Mucosa of gallbladder (tissue), 1 donor: Measurements from ENCODE around the gene ODC1. TPM values are rescaled to one million over a fixed set of nuclear protein-coding genes. Genes with fewer than 3 reads are reported as not detected.

Experiments used
- DNase-seq: peaks from one replicate; pipeline ENCODE4 v3.0.0-alpha.2; 2020; ENCODE audit warnings: low spot score
- total RNA-seq: library from RNA; stranded (reverse); gene quantifications from one replicate; pipeline ENCODE4 v1.2.1, GENCODE V29; 2021
- donor health status: DM: no; HTN: no; CAD: no.

ODC1 gene
- total RNA-seq, 1 donor from 2014 or later: 48.7 TPM

- DNase-seq: peak; percentile 41
These were observed 47.6 kb downstream of the ODC1 start for GRCh38 chr2:10400568-10400977.

GRCh38 chr2:10400002-10400401 lies 48.1 kb downstream of the ODC1 start:
- no peak for DNase-seq

GRCh38 chr2:10399358-10399757 lies 48.8 kb downstream of the ODC1 start:
- DNase-seq: no peak

- no peak for DNase-seq
These were observed 49.6 kb downstream of the ODC1 start for GRCh38 chr2:10398496-10398895.

- no peak for DNase-seq
These were observed 50.2 kb downstream of the ODC1 start for GRCh38 chr2:10397878-10398277.

- no peak for DNase-seq
These were observed 50.7 kb downstream of the ODC1 start for GRCh38 chr2:10397297-10397875.

GRCh38 chr2:10396464-10396863 lies 51.7 kb downstream of the ODC1 start:
- DNase-seq: no peak

GRCh38 chr2:10395893-10396292 lies 52.2 kb downstream of the ODC1 start:
- no peak for DNase-seq

GRCh38 chr2:10393640-10393982 lies 54.5 kb downstream of the ODC1 start:
- no peak for DNase-seq

GRCh38 chr2:10392951-10393639 lies 55.0 kb downstream of the ODC1 start:
- DNase-seq: no peak

- DNase-seq: no peak
These were observed 55.6 kb downstream of the ODC1 start for GRCh38 chr2:10392548-10392947.

- DNase-seq: no peak
These were observed 56.0 kb downstream of the ODC1 start for GRCh38 chr2:10392100-10392499.

- no peak for DNase-seq
These were observed 57.7 kb downstream of the ODC1 start for GRCh38 chr2:10390369-10390801.

Other genes with a start within 250 kb of the ODC1 start
- 44.0 TPM for gene HPCAL1, start 145.4 kb downstream of the ODC1 start, total RNA-seq
- 19.2 TPM for gene NOL10, start 241.6 kb upstream of the ODC1 start, total RNA-seq